A673 (cell line): ENCODE data around the gene CTSW. TPM values are rescaled to one million over a fixed set of nuclear protein-coding genes. Genes with fewer than 3 reads are reported as not detected.

Source experiments
- BruUV-seq: library from RNA; stranded (reverse); fragments of 400-500 nt; replicated peaks from 2 replicates; lab custom pipeline; 2021; lab: Mats Ljungman, UMichigan
- CTCF ChIA-PET: fragments of 300-600 bp; sonication (Branson Sonifier 250); formaldehyde crosslinking; loops from one replicate; lab custom pipeline; 2022; ENCODE audit warnings: antibody characterized with exemption; lab: Charles Lee
- POLR2A ChIA-PET: fragments of 300-600 bp; sonication (Branson Sonifier 250); formaldehyde crosslinking; loops from one replicate; lab custom pipeline; 2022; ENCODE audit warnings: antibody characterized with exemption; ENCODE audit not compliant: low non-redundant PET; lab: Charles Lee
- DNase-seq: peaks from one replicate; pipeline ENCODE4 v3.0.0-alpha.2; 2015; ENCODE audit warnings: low spot score
- H3K27ac ChIP-seq: fragments of 200-600 bp; sonication (generic); 2 replicates; pipeline ENCODE4 v1.5.1; 2016; ENCODE audit warnings: mixed run types, low read depth, mild to moderate bottlenecking, mixed read lengths, antibody characterized with exemption, low read length; ENCODE audit not compliant: poor library complexity, severe bottlenecking
- H3K27me3 ChIP-seq: fragments of 200-600 bp; sonication (generic); replicated peaks from 2 replicates; pipeline ENCODE4 v1.6.1; 2017; ENCODE audit warnings: mixed run types, low read depth, mild to moderate bottlenecking, mixed read lengths, antibody characterized with exemption, low read length; ENCODE audit not compliant: insufficient read depth, poor library complexity
- H3K36me3 ChIP-seq: fragments of 200-600 bp; sonication (generic); 2 replicates; pipeline ENCODE4 v1.6.1; 2016; ENCODE audit warnings: mixed run types, mild to moderate bottlenecking, mixed read lengths, antibody characterized with exemption, low read length; ENCODE audit not compliant: insufficient read depth, poor library complexity, severe bottlenecking
- H3K4me1 ChIP-seq: fragments of 200-600 bp; sonication (generic); 2 replicates; pipeline ENCODE4 v1.6.1; 2017; ENCODE audit warnings: mixed run types, mild to moderate bottlenecking, mixed read lengths, antibody characterized with exemption, low read length; ENCODE audit not compliant: insufficient read depth, poor library complexity, severe bottlenecking
- H3K4me3 ChIP-seq: fragments of 200-600 bp; sonication (generic); 2 replicates; pipeline ENCODE4 v1.5.1; 2016; ENCODE audit warnings: low read depth, mixed run types, mild to moderate bottlenecking, mixed read lengths, low read length; ENCODE audit not compliant: poor library complexity, severe bottlenecking
- H3K9me3 ChIP-seq: fragments of 200-600 bp; sonication (generic); 2 replicates; pipeline ENCODE4 v1.6.1; 2016; ENCODE audit warnings: mixed run types, low read depth, mild to moderate bottlenecking, mixed read lengths, antibody characterized with exemption, low read length; ENCODE audit not compliant: poor library complexity, severe bottlenecking
- EZH2 ChIP-seq: fragments of 200-600 bp; sonication (generic); IDR thresholded peaks from 2 replicates; pipeline ENCODE4 v1.6.1; 2017; ENCODE audit warnings: borderline replicate concordance, low read depth, mild to moderate bottlenecking, mixed read lengths, antibody characterized with exemption, low read length; ENCODE audit not compliant: poor library complexity, severe bottlenecking
- intact Hi-C: fragments of 100-400 bp; cut with micrococcal nuclease; formaldehyde crosslinking; loops from one replicate; pipeline ENCODE4 v1.10.0; 2022; ENCODE audit not compliant: unreplicated experiment
- total RNA-seq: library from RNA; stranded (reverse); gene quantifications from 2 replicates; pipeline ENCODE4 v1.2.3, GENCODE V29; 2021
- TF ChIP-seq, protein P1 (sequence below): fragments of 300-800, 200-600 bp; sonication (generic); conservative IDR thresholded peaks from 2 replicates; pipeline ENCODE4 v1.5.1; 2017; ENCODE audit warnings: low read depth, mild to moderate bottlenecking, antibody characterized with exemption, low read length, moderate library complexity, mixed read lengths

The CTSW gene
- total RNA-seq, 1 experiment from 2014 or later = not detected

DNA sequence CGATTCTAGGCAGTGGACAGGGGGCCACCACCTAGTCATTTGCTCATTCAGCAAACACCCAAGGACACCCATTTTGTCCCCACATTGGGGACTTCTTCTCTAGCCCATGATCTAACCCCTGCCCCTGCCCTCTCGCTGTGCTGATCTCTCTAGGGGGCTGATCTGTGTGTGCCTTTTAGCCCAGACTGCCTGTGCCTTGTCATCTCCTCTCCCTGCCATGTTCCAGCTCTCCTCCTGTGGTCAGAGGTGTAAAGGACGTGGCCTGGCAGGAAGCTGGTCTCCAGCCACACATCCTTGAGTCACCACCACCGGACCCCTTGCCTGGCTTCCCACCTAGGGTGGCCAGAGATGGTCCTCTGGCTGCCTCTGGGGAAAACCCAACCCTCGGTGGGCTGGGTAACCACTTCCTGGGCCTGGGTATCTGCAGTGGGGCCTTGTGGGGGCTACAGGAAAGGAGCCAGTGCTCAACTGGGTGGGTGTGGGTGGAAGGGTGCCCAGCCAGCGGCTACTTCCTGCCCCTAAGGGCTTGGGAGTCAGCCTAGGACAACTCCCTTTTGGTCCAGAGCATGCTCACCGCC is 1.3 kb downstream of the CTSW start:
- no peak for TF ChIP-seq EZH2
- TF ChIP-seq, protein P1, sequence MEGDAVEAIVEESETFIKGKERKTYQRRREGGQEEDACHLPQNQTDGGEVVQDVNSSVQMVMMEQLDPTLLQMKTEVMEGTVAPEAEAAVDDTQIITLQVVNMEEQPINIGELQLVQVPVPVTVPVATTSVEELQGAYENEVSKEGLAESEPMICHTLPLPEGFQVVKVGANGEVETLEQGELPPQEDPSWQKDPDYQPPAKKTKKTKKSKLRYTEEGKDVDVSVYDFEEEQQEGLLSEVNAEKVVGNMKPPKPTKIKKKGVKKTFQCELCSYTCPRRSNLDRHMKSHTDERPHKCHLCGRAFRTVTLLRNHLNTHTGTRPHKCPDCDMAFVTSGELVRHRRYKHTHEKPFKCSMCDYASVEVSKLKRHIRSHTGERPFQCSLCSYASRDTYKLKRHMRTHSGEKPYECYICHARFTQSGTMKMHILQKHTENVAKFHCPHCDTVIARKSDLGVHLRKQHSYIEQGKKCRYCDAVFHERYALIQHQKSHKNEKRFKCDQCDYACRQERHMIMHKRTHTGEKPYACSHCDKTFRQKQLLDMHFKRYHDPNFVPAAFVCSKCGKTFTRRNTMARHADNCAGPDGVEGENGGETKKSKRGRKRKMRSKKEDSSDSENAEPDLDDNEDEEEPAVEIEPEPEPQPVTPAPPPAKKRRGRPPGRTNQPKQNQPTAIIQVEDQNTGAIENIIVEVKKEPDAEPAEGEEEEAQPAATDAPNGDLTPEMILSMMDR = no peak
- BruUV-seq = no TSS peak
- intact Hi-C loops = no loop called here
- ChIA-PET CTCF (no interaction called here), POLR2A (no interaction called here)
- H3K4me3 ChIP-seq = no peak overlapping the region
- no peaks in the 10 kb centered on the region for H3K4me1 ChIP-seq
- H3K36me3 ChIP-seq = peaks cover 36% of the 10 kb centered on the region
- no peak for DNase-seq
- H3K27me3 ChIP-seq = no peaks in the 10 kb centered on the region
- H3K27ac ChIP-seq = no peak overlapping the region
- no peaks in the 10 kb centered on the region for H3K9me3 ChIP-seq

DNA sequence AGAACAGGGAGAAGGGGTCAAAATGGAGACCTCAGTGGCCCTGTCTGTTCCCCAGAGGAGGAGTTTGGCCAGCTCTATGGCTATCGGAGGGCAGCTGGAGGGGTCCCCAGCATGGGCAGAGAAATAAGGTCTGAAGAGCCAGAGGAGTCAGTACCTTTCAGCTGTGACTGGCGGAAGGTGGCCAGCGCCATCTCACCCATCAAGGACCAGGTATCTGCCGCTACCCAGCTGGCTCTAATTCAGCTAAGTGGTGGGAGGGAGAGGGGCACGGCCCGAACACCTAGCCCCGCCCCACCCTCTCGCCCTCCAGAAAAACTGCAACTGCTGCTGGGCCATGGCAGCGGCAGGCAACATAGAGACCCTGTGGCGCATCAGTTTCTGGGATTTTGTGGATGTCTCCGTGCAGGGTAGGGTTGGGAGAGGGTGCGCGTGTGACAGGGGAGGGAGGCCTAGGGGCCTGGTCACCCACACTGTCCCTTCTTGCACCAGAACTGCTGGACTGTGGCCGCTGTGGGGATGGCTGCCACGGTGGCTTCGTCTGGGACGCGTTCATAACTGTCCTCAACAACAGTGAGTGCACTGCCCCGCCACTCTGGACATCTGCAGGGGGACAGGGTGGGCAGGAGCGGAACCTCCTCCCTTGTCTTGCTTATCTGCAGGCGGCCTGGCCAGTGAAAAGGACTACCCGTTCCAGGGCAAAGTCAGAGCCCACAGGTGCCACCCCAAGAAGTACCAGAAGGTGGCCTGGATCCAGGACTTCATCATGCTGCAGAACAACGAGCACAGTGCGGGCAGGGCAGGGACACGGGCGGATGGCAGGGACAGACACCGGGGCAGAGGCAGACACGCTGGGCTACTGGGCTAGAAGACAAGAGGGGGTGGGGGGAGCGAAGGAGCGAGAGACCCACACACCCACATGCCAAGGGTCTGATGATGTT is 2.8 kb downstream of the CTSW start:
- CTCF ChIA-PET = interaction anchor here (0.6 kb wide), 1 partner anchor 156 kb away, joined by 7 read pairs; no protein-coding TSS in a partner anchor
- H3K27ac ChIP-seq = no peak overlapping the region

DNA sequence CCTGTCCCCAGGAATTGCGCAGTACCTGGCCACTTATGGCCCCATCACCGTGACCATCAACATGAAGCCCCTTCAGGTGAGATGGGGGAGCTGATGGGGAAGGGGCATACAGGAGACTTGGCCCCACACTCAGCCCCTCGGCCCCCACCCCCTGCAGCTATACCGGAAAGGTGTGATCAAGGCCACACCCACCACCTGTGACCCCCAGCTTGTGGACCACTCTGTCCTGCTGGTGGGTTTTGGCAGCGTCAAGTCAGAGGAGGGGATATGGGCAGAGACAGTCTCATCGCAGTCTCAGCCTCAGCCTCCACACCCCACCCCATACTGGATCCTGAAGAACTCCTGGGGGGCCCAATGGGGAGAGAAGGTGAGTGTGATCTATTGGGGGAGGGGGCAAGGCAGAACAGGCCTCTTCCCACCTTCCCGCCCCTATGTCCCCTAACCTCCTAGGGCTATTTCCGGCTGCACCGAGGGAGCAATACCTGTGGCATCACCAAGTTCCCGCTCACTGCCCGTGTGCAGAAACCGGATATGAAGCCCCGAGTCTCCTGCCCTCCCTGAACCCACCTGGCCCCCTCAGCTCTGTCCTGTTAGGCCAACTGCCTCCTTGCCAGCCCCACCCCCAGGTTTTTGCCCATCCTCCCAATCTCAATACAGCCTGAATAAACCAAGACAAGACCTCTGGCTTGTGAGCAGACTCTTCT is 3.6 kb downstream of the CTSW start:
- POLR2A ChIA-PET = no interaction called here
- Histone ChIP-seq H3K4me3 (no peak overlapping the region), H3K9me3 (no peaks in the 10 kb centered on the region), H3K36me3 (peaks cover 48% of the 10 kb centered on the region), H3K27me3 (no peaks in the 10 kb centered on the region), H3K27ac (no peak overlapping the region), H3K4me1 (peaks cover 7% of the 10 kb centered on the region)
- TF ChIP-seq, protein P1 = no peak
- TF ChIP-seq EZH2 = no peak
- intact Hi-C loops = no loop called here
- CTCF ChIA-PET = no interaction called here
- DNase-seq = no peak
- BruUV-seq = no TSS peak

More for the DNA sequence above, 2.8 kb downstream of the CTSW start:
- POLR2A ChIA-PET = no interaction called here
- no peak for DNase-seq
- Histone ChIP-seq H3K9me3 (no peaks in the 10 kb centered on the region), H3K36me3 (peaks cover 48% of the 10 kb centered on the region), H3K27me3 (no peaks in the 10 kb centered on the region), H3K4me3 (no peak overlapping the region), H3K4me1 (peaks cover 3% of the 10 kb centered on the region)
- BruUV-seq = no TSS peak
- intact Hi-C loops = no loop called here
- TF ChIP-seq, protein P1 = no peak
- TF ChIP-seq EZH2 = no peak
